Fibroblast of lung (primary cell): ENCODE data around the gene HMG20A.

Experiments used
- CTCF ChIP-seq, 2 donors: IDR thresholded peaks in 1 of 2; conservative IDR thresholded peaks in 1 of 2; 1 replicate in 1 of 2; 2 replicates in 1 of 2; pipeline ENCODE4 v1.5.1; 2011 to 2012; ENCODE audit warnings: low read length in 2 of 2, control low read depth in 1 of 2, inconsistent platforms in 1 of 2, low read depth in 1 of 2, mild to moderate bottlenecking in 1 of 2
- EZH2 ChIP-seq: IDR thresholded peaks from 2 replicates; pipeline ENCODE4 v1.5.1; 2012; ENCODE audit warnings: low read length, control low read depth, mild to moderate bottlenecking; ENCODE audit errors: missing control alignments

GRCh38 chr15:77400258-77400657, 20.4 kb upstream of the HMG20A start:
- no peak for TF ChIP-seq CTCF (conservative IDR thresholded peaks at IDR 0.05 in 1 of 2, IDR thresholded peaks at IDR 0.05 in 1 of 2; ENCODE audit: low read depth in 1 of 2, low read length in 2 of 2)
- no peak for TF ChIP-seq EZH2
